ENCODE data around the gene TSEN2.
"Not testable (repeated sequence)": the region's sequence is repeated elsewhere in the genome, so short reads cannot be mapped to it uniquely, and the experiment has no call there.

The TSEN2 gene

DNA sequence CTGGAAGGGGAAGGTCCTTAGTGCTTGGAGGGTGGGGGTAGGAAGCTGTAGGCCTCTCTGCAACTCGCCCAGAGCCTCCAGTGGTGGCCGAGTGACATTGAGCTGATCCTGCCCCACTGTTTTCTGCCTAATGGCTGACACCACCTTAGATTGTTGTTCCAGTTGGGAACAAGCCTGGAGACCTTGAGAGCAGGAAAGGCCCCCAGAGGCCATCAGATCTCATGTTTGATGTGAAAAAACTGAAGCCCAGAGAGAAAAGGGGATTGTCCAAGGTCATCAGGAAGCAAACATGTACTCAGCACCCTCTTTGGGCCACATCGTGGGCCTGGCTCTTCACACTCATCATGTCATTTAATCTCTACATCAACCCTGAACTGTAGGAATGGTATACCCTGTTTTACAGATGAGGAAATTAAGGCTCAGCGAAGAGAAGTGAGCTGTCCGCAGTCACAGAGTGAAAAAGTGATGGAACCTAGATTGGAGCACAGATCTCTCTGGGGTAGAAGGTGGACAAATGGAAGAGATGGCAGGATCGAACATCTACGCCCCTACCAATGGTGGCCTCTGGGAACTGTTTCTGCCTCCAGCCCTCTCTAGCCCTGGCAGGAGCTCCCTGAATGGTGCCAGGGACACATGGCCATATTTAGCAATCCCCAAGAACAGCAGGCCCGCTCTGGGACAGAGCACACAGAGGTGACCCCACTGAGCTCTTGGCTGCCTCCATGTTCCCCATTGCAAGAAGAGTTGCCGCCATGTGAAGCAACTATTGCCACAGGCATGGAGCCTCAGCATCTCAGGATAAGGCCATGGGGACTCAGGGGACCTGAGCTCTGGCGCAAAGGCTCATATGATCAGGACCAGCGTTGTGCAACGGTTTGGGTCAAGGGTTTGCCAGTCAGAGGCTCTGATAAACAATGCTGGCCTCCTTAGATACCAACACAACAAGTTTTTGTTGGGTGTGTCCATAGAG lies 31.6 kb upstream of the TSEN2 start:
- no peak for DNase-seq

DNA sequence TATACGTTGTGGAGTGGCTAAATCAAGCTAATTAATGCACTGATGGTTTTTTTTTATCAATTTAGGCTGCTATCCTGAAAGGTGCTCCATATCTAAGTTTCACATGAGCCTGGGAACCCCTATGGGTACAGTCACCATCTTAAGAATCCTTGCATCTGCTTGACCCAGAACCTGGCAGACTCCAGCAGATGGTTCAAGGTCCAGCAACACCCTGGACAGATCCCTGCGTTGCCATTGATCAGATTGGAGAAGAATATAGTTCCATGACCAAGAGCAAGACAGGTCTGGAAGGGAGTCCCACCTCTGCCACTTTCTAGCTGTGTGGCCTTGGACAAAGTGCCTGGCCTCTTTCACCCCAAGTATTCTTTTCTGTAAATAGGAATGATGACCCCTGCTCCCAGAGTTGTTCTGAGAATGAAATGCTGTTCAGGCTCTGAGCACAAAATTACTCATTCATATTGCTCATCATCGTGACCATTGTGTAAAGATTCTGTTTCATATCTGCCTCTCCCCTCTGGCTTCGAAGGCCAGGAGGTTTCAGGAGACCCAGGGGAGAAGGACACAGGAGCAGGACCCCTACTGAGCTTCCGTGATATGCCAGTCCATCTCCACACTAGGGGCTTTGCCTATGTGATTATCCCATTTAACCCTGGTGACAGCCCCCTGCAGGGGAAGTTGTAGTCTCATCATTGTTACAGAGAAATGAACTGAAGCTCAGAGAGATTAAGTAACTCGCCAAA lies 30.0 kb upstream of the TSEN2 start:
- no peak for DNase-seq

DNA sequence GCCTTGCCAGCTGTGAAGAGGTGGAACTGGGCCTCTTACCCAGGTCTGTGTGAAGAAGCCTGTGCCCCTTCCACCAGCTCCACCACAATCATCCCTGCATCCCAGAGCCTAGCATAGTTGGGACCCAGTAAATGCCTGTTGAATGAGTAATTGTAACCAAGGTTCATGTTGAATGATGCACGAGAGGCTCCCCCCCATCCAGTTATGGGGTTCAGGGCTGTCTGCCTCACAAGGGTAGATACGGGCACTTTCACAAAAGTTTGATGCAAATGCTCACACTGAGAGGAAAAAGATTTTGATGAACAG lies 29.5 kb upstream of the TSEN2 start:
- DNase-seq = no peak

DNA sequence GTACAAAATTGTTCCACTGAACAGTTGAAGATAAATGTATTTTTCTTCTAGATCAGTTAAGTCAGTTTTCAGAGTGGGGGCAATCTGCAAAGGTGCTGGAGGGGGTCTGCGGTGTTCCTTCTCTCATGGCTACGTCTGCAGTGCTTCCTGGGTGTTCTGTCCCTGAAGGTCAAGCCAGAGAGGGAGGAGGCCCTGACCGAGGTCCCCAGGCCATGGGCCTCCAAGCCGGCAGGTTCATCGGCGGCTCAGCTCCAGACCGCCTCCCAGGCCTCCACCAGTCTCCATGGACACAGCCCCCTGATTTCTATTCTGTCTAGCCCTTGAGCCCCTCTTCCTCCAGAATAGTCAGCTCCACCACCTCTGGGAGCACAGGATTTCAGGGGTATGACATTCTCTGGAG lies 28.5 kb upstream of the TSEN2 start:
- no peak for DNase-seq

DNA sequence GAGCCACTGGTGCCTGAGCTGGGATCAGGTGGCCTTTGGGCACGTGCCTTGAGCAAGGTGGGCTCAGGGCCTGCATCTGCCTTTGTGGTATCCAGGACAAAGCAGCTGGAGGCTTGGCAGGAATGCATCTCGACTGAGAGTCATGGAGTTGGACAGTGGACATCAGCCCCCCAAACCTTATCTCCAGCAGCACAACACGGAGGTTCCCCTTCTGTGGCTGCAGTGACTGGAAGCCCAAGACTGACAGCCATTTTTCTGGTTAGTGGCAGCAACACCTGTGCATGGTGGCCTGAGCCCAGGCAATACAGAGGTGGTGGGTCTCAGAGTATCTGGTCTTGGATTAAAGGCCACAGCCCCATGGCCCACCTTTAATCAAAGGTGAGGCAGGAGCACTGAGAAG lies 27.8 kb upstream of the TSEN2 start:
- DNase-seq = no peak

DNA sequence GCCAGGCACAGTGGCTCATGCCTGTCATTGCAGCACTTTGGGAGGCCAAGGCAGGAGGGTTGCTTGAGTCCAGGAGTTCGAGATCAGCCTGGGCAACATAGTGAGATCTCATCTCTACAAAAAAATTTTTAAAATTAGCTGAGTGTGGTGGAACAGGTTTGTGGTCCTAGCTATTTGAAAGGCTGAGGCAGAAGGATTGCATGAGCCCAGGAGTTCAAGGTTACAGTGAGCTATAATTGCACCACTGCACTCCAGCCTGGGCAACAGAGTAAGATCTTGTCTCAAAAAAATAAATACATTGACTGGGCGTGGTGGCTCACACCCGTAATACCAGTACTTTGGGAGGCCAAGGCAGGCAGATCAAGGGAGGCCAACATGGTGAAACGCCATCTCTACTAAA lies 26.9 kb upstream of the TSEN2 start:
- not testable (repeated sequence) for DNase-seq

DNA sequence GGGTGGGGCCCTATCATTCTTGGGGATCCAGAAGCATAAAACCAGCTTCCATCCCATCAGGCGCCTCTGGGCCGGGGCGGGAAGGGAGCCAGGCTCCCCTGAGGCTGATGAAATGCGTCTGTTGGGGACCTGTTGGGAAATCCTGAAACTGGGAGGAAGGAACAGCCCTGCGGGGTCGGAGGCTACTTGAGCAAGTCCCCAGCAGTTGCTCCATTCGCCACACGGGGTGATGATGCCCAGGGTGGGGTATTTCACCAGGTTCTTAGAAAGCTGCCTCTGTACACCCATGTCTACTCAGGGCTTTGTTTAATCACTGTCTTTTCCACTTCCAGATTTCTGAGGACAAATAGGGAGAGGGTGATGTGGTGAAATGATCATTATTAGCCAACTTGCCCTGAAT lies 25.4 kb upstream of the TSEN2 start:
- DNase-seq = peak in 1 of 2 donors; percentile 8

DNA sequence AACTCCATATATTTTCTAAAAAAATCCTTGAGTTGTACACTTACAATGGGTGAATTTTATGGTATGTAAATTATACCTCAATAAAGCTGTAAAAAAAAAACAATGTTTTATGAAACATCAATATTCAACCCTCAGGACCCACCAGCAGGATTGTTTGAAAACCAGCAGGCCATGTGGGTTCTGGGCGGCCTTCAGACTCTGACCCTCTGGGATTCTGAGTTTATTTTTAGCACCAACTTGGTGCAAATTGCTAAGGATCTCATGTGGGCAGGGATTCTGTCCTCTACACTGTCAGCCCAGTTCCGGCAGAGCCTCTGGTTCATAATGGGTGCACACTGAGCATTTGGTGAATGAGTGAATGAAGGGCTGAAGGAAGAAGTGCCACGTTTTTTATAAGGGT lies 24.2 kb upstream of the TSEN2 start:
- no peak for DNase-seq

DNA sequence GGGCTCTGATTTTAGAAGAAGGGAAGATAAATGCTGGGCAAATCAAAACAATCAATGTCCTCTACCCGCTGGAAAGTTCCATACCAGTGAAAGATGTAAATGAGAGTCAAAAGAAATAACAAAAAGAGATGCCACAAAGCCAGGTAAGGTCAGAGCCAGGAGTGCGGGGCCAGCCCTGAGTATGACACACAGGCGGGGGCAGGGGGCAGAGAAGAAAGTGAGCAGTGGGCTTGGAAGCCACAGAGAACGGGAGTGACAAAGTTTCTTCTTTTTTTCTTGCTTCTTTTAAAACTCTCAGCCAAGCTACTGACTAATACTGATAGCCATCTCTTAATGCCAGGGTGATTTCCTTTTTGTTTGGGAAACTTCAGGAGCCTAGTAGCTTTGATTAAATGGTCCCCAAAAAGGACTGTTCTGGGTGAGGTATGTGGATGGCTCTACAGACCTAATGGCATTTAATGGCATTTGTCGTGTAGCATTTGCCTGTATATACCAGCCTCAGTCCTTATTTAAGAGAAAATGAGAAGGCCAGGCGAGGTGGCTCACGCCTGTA lies 23.1 kb upstream of the TSEN2 start:
- DNase-seq = no peak

DNA sequence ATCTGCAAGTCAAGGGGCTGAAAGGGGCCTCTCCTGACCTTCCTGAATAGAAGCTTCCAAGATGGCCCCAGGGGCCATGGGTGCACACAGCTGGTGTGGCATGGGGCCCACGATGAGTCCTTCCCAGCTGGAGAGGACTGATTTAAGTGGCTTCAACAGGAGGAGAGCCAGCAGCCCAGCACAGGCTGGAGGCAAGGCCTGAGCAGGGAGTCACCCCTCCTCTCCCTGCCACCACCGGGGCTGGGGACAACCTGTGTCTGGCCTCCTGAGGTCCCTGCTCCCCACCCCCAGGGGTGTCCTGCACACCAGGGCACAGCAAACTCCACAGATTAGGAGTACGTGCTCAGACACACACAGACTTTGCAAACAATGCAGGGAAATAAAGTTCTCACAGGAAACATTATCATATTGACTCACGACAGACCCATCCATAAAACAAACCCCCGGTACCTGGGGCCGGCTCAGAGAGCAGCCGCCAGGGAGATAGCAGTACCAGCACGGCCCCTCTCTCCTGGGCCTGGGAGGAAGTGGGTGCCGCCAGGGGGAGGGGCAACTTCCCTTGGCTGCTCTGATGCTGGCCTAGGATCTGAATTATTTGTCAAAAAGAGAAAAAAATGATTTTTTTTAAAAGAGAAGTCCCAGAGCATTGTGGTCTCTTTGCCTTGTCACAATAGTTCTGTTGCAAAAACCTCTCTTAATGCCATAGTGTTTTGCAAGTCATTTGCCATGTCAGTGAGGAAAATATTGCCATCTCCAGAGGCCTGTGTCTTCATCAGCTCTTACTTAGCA lies 21.9 kb upstream of the TSEN2 start:
- peak in 1 of 2 donors; percentile 22 for DNase-seq

DNA sequence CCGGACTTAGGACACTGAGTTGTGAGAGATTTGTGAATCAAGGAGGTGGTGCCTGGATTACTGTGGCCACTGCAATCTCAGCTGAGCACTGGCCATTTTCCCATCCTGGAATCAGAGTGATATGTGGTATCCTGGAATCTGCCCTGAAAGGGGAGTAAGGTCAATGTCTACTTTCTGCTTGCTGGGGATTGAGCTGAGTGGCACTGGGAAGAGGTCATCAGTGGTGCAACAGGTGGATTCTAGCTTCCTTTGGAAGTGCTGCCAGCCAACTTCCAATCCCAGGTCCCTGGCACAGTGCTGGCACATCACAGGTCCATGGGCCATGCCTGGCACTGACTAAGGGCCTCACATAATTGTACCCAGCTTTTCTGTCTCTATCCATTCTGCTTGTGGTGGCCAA lies 20.6 kb upstream of the TSEN2 start:
- no peak for DNase-seq

DNA sequence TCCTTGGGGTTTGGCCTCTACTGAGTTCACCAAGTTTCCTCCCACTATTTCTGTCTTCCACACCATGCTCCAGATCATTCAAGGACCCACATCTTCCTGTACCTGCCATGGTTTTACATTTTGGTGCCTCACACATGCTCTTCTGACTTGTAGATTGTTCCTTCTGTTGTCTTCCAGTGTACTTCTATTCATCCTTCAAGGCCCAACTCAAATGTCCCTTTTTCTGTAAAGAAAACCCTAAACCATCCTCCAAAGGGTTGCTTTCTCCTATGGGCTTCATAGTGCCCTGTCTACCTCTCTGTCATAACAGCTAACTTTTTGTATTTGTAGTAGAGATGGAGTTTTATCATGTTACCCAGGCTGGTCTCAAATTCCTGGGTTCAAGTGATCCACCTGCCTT lies 20.1 kb upstream of the TSEN2 start:
- no peak for DNase-seq

DNA sequence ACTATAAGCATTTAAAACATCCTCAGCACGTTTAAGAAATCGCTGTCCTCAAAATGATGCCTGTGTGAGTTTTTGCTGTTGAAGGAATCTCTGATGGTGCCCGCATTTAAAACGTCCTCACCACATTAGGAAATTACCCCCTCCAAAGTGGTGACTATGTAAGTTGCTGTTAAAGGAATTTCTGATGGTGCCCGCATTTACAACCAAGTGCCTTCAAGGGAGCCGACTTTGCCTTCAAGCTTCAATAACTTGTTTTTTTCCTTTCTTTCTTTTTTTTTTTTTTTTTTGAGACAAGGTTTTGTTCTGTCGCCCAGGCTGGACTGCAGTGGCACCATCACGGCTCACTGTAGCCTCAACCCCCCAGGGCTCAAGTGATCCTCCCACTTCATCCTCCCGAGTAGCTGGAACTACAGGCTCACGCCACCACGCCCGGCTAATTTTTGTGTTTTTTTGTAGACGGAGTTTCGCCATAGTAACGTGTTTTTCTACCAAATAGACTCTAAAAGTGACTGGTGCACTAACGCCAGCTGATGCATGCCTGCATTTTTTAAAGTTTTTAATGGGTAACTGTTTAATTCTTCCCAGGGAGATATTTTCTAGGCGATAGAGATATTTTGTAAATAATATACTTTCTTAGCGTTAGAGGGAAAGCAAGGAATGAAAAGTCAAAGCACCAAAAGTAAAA lies 19.0 kb upstream of the TSEN2 start:
- DNase-seq = no peak

DNA sequence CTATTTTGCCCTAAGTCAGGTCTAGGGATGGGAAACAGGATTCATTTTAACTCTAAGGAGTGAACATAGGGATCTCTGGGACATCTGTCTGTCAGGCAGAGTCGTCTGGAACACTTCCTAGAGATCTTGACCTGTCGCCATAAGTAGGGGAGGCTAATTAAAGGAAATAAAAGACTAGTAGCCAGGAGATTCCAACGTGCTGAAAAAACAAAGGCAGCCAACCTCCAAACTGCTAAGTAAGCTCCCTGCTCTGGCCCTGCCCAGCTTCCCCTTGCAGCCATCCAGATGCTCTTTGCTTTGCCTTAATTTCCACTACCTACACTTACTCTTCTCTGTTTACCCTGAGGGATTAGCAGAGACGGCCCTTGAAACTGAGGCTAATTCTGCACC lies 18.4 kb upstream of the TSEN2 start:
- DNase-seq = no peak

DNA sequence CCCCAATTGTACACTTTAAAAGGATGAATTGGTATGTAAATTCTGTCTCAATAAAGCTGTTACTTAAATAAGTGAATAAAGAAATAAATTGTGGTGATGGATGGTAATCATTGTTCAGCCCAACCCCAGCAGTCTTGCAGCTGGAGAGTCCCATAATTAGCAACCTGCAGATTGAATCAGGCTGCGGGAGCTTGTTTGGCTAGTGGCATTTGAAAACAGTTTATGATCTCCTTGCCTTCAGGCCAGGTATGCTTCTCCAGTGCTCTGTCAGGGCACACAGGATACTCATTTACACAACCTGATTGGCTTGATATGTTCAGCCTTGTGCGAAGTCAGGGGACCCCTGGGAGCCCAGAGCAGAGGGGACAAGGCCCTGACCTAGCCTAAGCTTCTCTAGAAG lies 16.5 kb upstream of the TSEN2 start:
- DNase-seq = no peak

DNA sequence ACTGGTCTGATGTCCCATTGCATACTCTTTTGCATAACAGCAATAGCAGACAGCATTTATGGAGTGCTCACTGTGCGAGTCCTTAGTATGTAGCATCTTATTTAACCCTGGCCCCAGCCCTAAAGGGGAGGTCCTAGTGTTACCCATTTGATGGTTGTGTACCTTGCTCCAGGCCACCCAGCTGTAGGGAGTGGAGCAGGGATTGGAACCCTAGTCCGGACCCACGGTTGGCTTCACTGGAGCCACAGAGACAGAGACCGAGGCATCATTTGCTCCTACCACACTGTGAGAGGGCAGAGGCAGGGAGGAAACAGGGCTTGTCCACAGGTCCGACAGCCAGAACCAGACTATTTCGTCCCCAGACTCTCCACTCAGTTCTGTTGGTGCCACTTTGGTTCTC lies 16.0 kb upstream of the TSEN2 start:
- no peak for DNase-seq

DNA sequence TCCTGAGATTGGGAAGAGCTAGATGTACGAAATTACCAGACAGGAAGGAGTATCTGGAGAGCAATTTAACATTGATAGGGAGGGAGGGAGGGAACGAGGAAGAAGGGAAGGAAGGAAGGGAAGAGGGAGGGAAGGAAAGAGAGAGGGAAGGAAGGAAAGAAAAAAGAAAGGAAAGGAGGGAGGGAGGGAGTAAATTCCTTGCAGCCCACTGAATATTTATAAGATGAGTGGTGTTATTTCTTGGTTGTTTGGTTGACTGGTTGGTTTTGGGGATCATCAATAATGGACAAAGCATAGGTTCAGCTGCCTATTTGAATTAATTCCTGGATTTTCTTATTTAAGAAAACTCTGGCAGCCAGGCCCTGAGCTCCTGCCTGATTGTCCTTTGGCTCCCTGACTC lies 15.5 kb upstream of the TSEN2 start:
- no peak for DNase-seq

DNA sequence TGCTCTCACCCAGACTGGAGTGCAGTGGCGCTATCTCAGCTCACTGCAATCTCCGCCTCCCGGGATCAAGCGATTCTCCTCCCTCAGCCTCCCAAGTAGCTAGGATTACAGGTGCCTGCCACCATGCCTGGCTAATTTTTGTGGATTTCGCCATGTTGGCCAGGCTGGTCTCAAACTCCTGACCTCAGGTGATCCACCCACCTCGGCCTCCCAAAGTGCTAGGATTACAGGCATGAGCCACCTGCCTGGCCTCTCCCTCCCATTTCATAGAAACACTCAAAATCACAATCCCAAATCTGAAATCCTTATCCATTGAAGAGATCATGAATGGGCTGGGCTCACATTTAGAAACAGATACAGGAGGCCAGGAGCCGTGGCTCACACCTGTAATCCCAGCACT lies 15.1 kb upstream of the TSEN2 start:
- not testable (repeated sequence) for DNase-seq

DNA sequence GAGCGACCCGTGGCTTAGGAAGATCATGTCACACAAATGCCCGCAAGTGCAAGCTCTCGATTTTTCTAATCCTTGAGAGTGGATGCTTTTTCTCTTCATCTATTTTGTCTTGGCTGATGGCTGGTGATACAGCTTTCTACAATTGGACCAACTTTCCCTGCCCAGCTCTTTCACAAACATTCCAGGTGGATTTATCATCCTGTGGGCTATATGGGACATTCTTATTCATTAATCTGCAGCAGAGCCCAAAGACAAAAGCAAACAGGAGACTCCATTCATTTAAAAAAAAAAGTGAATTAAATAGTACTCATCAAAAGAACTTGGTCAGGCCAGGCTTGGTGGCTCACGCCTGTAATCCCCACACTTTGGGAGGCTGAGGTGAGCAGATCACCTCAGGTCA lies 14.2 kb upstream of the TSEN2 start:
- DNase-seq = no peak

DNA sequence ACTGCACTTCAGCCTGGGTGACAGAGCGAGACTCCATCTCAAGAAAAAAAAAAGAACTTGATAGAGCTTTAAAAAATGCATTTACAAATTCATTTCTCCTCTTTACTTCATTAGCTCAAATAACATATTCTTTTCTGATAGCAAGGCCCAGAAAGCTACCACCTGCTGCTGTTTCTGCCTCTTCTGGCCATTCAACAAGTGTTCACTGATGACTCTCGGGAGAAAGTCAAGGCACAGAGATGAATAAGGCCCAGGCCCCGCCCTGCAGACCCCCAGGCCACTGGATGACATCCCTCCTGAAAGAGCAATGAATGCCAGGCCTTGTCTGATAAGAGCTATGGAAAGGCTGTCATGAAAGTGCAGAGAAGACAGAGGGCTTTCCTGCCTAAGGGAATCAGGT lies 13.6 kb upstream of the TSEN2 start:
- DNase-seq = no peak

DNA sequence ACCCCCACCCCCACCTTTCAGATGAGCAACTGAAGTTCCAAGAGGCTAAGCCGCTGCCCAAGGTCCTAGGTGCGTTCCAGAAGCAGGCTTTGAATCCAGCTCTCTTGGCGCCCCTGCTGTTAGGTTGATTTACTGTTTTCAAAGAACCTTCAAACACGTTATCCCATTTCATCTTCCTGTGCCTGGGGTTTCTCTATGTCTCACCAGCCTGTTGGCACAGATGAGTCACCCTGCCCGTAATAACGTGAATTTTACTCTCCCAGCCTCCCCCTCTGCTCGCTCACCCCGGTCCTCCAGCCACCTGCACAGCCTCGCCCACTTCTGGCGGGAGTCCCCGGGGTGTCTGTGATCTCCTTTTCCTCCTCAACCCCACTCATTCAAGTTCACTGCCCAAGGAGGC lies 13.0 kb upstream of the TSEN2 start:
- no peak for DNase-seq

DNA sequence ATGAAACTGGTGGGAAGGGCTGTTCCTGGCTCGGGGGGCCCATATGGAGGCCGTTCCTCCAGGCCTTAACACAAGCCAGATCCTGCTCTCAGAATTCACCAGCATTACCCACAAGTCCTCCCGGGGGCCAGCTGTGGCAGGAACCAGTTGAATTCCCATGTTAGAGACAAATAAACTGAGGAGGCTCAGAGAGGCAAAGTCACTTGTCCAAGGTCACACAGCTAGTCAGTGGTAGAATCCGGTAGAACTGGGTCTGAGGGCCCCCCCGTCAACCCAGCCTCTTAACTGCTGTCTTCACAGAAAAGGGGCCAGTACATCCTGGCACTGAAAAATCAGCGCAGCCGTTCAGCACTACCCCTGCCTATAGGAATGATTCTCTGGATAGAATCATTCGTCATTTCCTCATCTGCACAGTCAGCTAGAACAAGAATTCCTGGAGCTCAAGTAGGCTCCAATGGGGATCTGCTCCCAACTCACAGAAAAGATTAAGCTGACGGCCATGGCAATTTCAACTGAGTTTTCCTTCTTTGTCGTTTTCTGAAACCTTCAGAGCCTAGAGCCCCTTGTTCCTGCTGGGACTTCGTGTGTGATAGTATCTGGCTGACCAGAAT lies 12.2 kb upstream of the TSEN2 start:
- no peak for DNase-seq
